HEK293 (cell line): ENCODE results near the gene FAM117B.
A peak's percentile ranks its signal among the peaks of the same experiment; 100 is the strongest.

Experiments
- CTCF ChIA-PET: fragments of 350-600 bp; formaldehyde crosslinking; extraction: SDS; loops from one replicate; lab custom pipeline; 2021; ENCODE audit warnings: antibody characterized with exemption; lab: Yijun Ruan, JAX
- POLR2A ChIA-PET: fragments of 300-600 bp; formaldehyde crosslinking; extraction: SDS; loops from one replicate; lab custom pipeline; 2020; ENCODE audit warnings: antibody characterized with exemption, inconsistent platforms; lab: Yijun Ruan, JAX
- H3K27ac ChIP-seq: fragments of 200-500 bp; sonication (Bioruptor generic); 2 replicates; pipeline ENCODE4 v1.5.1; 2014; ENCODE audit warnings: low read depth, low read length, control low read depth, inconsistent platforms; ENCODE audit errors: extremely low read depth
- H3K36me3 ChIP-seq, 2 experiments: fragments of 200-500 bp in 1 of 2; sonication (Bioruptor generic) in 1 of 2; 1 replicate in 1 of 2; 2 replicates in 1 of 2; pipeline ENCODE4 v1.5.1; 2014 to 2017; ENCODE audit warnings: inconsistent platforms in 2 of 2, low read length in 2 of 2; ENCODE audit not compliant: control insufficient read depth in 2 of 2, insufficient read depth in 1 of 2
- H3K4me1 ChIP-seq: fragments of 200-500 bp; sonication (Bioruptor generic); 2 replicates; pipeline ENCODE4 v1.5.1; 2014; ENCODE audit warnings: mild to moderate bottlenecking, low read length, inconsistent platforms; ENCODE audit not compliant: control insufficient read depth, insufficient read depth
- H3K4me3 ChIP-seq: 2 replicates; pipeline ENCODE4 v1.5.1; 2011; ENCODE audit warnings: low read depth, mild to moderate bottlenecking, control low read depth, low read length, moderate library complexity
- H3K9me3 ChIP-seq: fragments of 200-500 bp; sonication (Bioruptor generic); 2 replicates; pipeline ENCODE4 v1.5.1; 2014; ENCODE audit warnings: low read depth, low read length, inconsistent platforms; ENCODE audit not compliant: control insufficient read depth, insufficient read depth
- AEBP2 ChIP-seq: fragments of 450-650 bp; formaldehyde crosslinking; IDR thresholded peaks from 2 replicates; pipeline ENCODE4 v1.5.1; 2016; ENCODE audit warnings: missing biosample characterization, missing genetic modification characterization, borderline replicate concordance
- BCL11A ChIP-seq: fragments of 450-650 bp; formaldehyde crosslinking; IDR thresholded peaks from 2 replicates; pipeline ENCODE4 v1.5.1; 2016; ENCODE audit warnings: low read depth, missing biosample characterization, missing genetic modification characterization
- ELK4 ChIP-seq: IDR thresholded peaks from 2 replicates; pipeline ENCODE4 v1.6.1; 2011; ENCODE audit warnings: mild to moderate bottlenecking, low read depth, low read length, borderline replicate concordance
- SETDB1 ChIP-seq: IDR thresholded peaks from one replicate; pipeline ENCODE4 v1.6.1; 2017; ENCODE audit warnings: mild to moderate bottlenecking, low read length, moderate library complexity, mixed read lengths; ENCODE audit not compliant: insufficient read length
- YY1 ChIP-seq: fragments of 450-650 bp; formaldehyde crosslinking; IDR thresholded peaks from 2 replicates; pipeline ENCODE4 v1.5.1; 2018; ENCODE audit warnings: missing biosample characterization, missing genetic modification characterization
- ZEB2 ChIP-seq: fragments of 450-650 bp; formaldehyde crosslinking; IDR thresholded peaks from 2 replicates; pipeline ENCODE4 v1.5.1; 2016; ENCODE audit warnings: missing biosample characterization, missing genetic modification characterization
- ZNF114 ChIP-seq: fragments of 450-650 bp; formaldehyde crosslinking; IDR thresholded peaks from 2 replicates; pipeline ENCODE4 v1.5.0; 2017; ENCODE audit warnings: missing biosample characterization, missing genetic modification characterization
- ZNF132 ChIP-seq: fragments of 450-650 bp; formaldehyde crosslinking; IDR thresholded peaks from 2 replicates; pipeline ENCODE4 v1.5.1; 2017; ENCODE audit warnings: missing biosample characterization, missing genetic modification characterization, borderline replicate concordance
- ZNF146 ChIP-seq: fragments of 450-650 bp; formaldehyde crosslinking; IDR thresholded peaks from 2 replicates; pipeline ENCODE4 v1.5.1; 2016; ENCODE audit warnings: missing biosample characterization, missing genetic modification characterization
- ZNF16 ChIP-seq: fragments of 450-650 bp; formaldehyde crosslinking; IDR thresholded peaks from 2 replicates; pipeline ENCODE4 v1.5.1; 2016; ENCODE audit warnings: low read depth, missing biosample characterization, missing genetic modification characterization
- ZNF202 ChIP-seq: fragments of 450-650 bp; formaldehyde crosslinking; IDR thresholded peaks from 2 replicates; pipeline ENCODE4 v1.5.1; 2016; ENCODE audit warnings: missing biosample characterization, missing genetic modification characterization, borderline replicate concordance
- ZNF221 ChIP-seq: fragments of 450-650 bp; formaldehyde crosslinking; IDR thresholded peaks from 2 replicates; pipeline ENCODE4 v1.5.1; 2017; ENCODE audit warnings: missing biosample characterization, missing genetic modification characterization, borderline replicate concordance
- ZNF366 ChIP-seq: fragments of 450-650 bp; formaldehyde crosslinking; conservative IDR thresholded peaks from 2 replicates; pipeline ENCODE4 v1.5.1; 2016; ENCODE audit warnings: missing biosample characterization, missing genetic modification characterization
- ZNF555 ChIP-seq: fragments of 450-650 bp; formaldehyde crosslinking; conservative IDR thresholded peaks from 2 replicates; pipeline ENCODE4 v1.5.1; 2017; ENCODE audit warnings: missing biosample characterization, mild to moderate bottlenecking, missing genetic modification characterization, inconsistent platforms
- ZNF561 ChIP-seq: fragments of 450-650 bp; IDR thresholded peaks from 2 replicates; pipeline ENCODE4 v1.5.1; 2018; ENCODE audit warnings: missing biosample characterization, missing genetic modification characterization, borderline replicate concordance
- ZNF629 ChIP-seq: fragments of 450-650 bp; formaldehyde crosslinking; IDR thresholded peaks from 2 replicates; pipeline ENCODE4 v1.5.1; 2017; ENCODE audit warnings: missing biosample characterization, missing genetic modification characterization
- ZNF670 ChIP-seq: fragments of 450-650 bp; formaldehyde crosslinking; IDR thresholded peaks from 2 replicates; pipeline ENCODE4 v1.5.1; 2016; ENCODE audit warnings: missing biosample characterization, missing genetic modification characterization, low read depth
- ZNF701 ChIP-seq: fragments of 450-650 bp; formaldehyde crosslinking; IDR thresholded peaks from 2 replicates; pipeline ENCODE4 v1.5.1; 2016; ENCODE audit warnings: missing biosample characterization, missing genetic modification characterization
- TF ChIP-seq, protein P1 (sequence below): fragments of 450-650 bp; formaldehyde crosslinking; IDR thresholded peaks from 2 replicates; pipeline ENCODE4 v1.5.1; 2016; ENCODE audit warnings: missing biosample characterization, missing genetic modification characterization
- TF ChIP-seq, protein P2 (sequence below): fragments of 450-650 bp; formaldehyde crosslinking; IDR thresholded peaks from 2 replicates; pipeline ENCODE4 v1.5.1; 2016; ENCODE audit warnings: missing biosample characterization, missing genetic modification characterization
- TF ChIP-seq, protein P3 (sequence below): fragments of 450-650 bp; formaldehyde crosslinking; IDR thresholded peaks from 2 replicates; pipeline ENCODE4 v1.5.1; 2016; ENCODE audit warnings: missing biosample characterization, missing genetic modification characterization

Gene FAM117B

DNA sequence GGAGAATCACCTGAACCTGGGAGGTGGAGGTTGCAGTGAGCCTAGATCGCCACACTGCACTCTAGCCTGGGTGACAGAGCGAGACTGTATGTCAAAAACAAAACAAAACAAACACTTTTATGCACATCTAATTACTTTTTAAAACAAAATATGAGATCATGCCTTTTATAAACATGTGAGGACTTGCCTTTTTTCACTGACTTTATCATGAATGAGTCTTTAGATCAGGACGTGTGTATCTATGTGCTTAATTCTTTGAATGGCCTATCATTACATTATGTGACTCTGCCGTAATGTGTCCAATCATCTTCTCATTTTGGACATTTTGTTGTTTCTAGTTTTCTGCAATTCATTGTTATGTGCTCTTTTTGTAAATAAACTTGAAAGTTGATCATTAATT, 58.7 kb downstream of the FAM117B start:
- CTCF ChIA-PET = no interaction called here
- H3K9me3 ChIP-seq = no peaks in the 10 kb centered on the region
- H3K27ac ChIP-seq = no peak overlapping the region
- peaks cover 6 to 12% of the 10 kb centered on the region in 2 experiments; a peak in 2 of 3 replicates for H3K36me3 ChIP-seq
- peak; percentile 46; the same call in 1 of the 2 replicates for TF ChIP-seq ZNF366
- TF ChIP-seq BCL11A = no peak
- TF ChIP-seq ZEB2 = peak; percentile 34; the same call in 1 of the 2 replicates
- POLR2A ChIA-PET = no interaction called here
- no peak overlapping the region for H3K4me3 ChIP-seq
- no peaks in the 10 kb centered on the region; the same call in 1 of the 2 replicates for H3K4me1 ChIP-seq

GRCh38 chr2:202695166-202695565, 60.4 kb downstream of the FAM117B start:
- TF ChIP-seq, protein P1, sequence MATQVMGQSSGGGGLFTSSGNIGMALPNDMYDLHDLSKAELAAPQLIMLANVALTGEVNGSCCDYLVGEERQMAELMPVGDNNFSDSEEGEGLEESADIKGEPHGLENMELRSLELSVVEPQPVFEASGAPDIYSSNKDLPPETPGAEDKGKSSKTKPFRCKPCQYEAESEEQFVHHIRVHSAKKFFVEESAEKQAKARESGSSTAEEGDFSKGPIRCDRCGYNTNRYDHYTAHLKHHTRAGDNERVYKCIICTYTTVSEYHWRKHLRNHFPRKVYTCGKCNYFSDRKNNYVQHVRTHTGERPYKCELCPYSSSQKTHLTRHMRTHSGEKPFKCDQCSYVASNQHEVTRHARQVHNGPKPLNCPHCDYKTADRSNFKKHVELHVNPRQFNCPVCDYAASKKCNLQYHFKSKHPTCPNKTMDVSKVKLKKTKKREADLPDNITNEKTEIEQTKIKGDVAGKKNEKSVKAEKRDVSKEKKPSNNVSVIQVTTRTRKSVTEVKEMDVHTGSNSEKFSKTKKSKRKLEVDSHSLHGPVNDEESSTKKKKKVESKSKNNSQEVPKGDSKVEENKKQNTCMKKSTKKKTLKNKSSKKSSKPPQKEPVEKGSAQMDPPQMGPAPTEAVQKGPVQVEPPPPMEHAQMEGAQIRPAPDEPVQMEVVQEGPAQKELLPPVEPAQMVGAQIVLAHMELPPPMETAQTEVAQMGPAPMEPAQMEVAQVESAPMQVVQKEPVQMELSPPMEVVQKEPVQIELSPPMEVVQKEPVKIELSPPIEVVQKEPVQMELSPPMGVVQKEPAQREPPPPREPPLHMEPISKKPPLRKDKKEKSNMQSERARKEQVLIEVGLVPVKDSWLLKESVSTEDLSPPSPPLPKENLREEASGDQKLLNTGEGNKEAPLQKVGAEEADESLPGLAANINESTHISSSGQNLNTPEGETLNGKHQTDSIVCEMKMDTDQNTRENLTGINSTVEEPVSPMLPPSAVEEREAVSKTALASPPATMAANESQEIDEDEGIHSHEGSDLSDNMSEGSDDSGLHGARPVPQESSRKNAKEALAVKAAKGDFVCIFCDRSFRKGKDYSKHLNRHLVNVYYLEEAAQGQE (tag by site-specific recombination) = no peak
- TF ChIP-seq ELK4 (no peak), ZNF701 (tag by site-specific recombination) (no peak), ZNF114 (tag by site-specific recombination) (no peak), ZNF555 (tag by site-specific recombination) (no peak), ZNF16 (no peak), YY1 (tag by site-specific recombination) (no peak), ZNF561 (tag by site-specific recombination) (no peak), ZNF202 (tag by site-specific recombination) (no peak), ZNF132 (no peak), SETDB1 (no peak), ZNF670 (tag by site-specific recombination) (no peak), ZNF146 (tag by site-specific recombination) (no peak), AEBP2 (tag by site-specific recombination) (no peak), ZNF629 (peak; percentile 44; the same call in 1 of the 2 replicates), ZNF221 (no peak)
- TF ChIP-seq, protein P2, sequence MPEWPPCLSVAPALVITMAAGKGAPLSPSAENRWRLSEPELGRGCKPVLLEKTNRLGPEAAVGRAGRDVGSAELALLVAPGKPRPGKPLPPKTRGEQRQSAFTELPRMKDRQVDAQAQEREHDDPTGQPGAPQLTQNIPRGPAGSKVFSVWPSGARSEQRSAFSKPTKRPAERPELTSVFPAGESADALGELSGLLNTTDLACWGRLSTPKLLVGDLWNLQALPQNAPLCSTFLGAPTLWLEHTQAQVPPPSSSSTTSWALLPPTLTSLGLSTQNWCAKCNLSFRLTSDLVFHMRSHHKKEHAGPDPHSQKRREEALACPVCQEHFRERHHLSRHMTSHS (tag by site-specific recombination) = no peak
- TF ChIP-seq, protein P3, sequence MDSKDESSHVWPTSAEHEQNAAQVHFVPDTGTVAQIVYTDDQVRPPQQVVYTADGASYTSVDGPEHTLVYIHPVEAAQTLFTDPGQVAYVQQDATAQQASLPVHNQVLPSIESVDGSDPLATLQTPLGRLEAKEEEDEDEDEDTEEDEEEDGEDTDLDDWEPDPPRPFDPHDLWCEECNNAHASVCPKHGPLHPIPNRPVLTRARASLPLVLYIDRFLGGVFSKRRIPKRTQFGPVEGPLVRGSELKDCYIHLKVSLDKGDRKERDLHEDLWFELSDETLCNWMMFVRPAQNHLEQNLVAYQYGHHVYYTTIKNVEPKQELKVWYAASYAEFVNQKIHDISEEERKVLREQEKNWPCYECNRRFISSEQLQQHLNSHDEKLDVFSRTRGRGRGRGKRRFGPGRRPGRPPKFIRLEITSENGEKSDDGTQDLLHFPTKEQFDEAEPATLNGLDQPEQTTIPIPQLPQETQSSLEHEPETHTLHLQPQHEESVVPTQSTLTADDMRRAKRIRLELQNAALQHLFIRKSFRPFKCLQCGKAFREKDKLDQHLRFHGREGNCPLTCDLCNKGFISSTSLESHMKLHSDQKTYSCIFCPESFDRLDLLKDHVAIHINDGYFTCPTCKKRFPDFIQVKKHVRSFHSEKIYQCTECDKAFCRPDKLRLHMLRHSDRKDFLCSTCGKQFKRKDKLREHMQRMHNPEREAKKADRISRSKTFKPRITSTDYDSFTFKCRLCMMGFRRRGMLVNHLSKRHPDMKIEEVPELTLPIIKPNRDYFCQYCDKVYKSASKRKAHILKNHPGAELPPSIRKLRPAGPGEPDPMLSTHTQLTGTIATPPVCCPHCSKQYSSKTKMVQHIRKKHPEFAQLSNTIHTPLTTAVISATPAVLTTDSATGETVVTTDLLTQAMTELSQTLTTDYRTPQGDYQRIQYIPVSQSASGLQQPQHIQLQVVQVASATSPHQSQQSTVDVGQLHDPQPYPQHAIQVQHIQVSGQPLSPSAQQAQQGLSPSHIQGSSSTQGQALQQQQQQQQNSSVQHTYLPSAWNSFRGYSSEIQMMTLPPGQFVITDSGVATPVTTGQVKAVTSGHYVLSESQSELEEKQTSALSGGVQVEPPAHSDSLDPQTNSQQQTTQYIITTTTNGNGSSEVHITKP (tag by site-specific recombination) = peak; percentile 66
- POLR2A ChIA-PET = no interaction called here
- Histone ChIP-seq H3K4me1 (no peaks in the 10 kb centered on the region; the same call in 1 of the 2 replicates), H3K9me3 (no peaks in the 10 kb centered on the region), H3K4me3 (no peak overlapping the region), H3K27ac (no peak overlapping the region), H3K36me3 (peaks cover 6 to 12% of the 10 kb centered on the region in 2 experiments; a peak in 2 of 3 replicates)
- CTCF ChIA-PET = no interaction called here
